B cell (primary cell): ENCODE data around the gene LBHD1. TPM values are rescaled to one million over a fixed set of nuclear protein-coding genes. Genes with fewer than 3 reads are reported as not detected.

Experiments
- ATAC-seq: fragments of 200-7000 bp; cut with Tn5 transposase; one replicate; pipeline ENCODE4 v1.10.0; 2021; ENCODE audit warnings: low read depth, mild to moderate bottlenecking, moderate number of reproducible peaks, moderate library complexity
- CTCF ChIA-PET: fragments of 350-600 bp; sonication (Branson Sonifier 250); formaldehyde crosslinking; loops from one replicate; lab custom pipeline; 2021; ENCODE audit warnings: antibody characterized with exemption, inconsistent platforms; lab: Charles Lee
- POLR2A ChIA-PET: fragments of 350-600 bp; sonication (Branson Sonifier 250); formaldehyde crosslinking; loops from one replicate; lab custom pipeline; 2021; ENCODE audit warnings: antibody characterized with exemption; lab: Charles Lee
- DNase-seq: peaks from one replicate; pipeline ENCODE4 v3.0.0; 2013
- H2AFZ ChIP-seq: 2 replicates; pipeline ENCODE4 v1.6.1; 2012; ENCODE audit warnings: mild to moderate bottlenecking, low read depth, low read length; ENCODE audit not compliant: insufficient read depth, poor library complexity, severe bottlenecking
- H3K27ac ChIP-seq, 2 donors: 1 replicate in 1 of 2; 2 replicates in 1 of 2; pipeline ENCODE4 v1.5.1; 2012 to 2013; ENCODE audit warnings: low read length in 2 of 2, mild to moderate bottlenecking in 2 of 2, moderate library complexity in 1 of 2
- H3K27me3 ChIP-seq, 4 experiments: fragments of 200-600 bp in 1 of 4; sonication (generic) in 1 of 4; replicated peaks in 1 of 4; 1 replicate in 2 of 4; 2 replicates in 2 of 4; pipeline versions ENCODE4 v1.6.1 to v1.7.0; 2013 to 2016; ENCODE audit warnings: low read length in 3 of 4, mild to moderate bottlenecking in 2 of 4, mixed read lengths in 1 of 4, moderate library complexity in 1 of 4; ENCODE audit not compliant: insufficient read depth in 4 of 4, control insufficient read depth in 3 of 4; ENCODE audit errors: control extremely low read depth in 1 of 4
- H3K36me3 ChIP-seq, 2 experiments: replicated peaks in 1 of 2; 1 replicate in 1 of 2; 2 replicates in 1 of 2; pipeline versions ENCODE4 v1.6.1 to v1.7.1; 2013; ENCODE audit warnings: low read length in 1 of 2; ENCODE audit not compliant: insufficient read depth in 2 of 2, control insufficient read depth in 1 of 2; ENCODE audit errors: control extremely low read depth in 1 of 2, extremely low read depth in 1 of 2
- H3K4me1 ChIP-seq, 2 donors: fragments of 200-600 bp in 1 of 2; sonication (generic) in 1 of 2; 1 replicate in 1 of 2; 2 replicates in 1 of 2; pipeline versions ENCODE4 v1.5.1 to v1.6.1; 2013 to 2017; ENCODE audit warnings: low read length in 2 of 2; ENCODE audit not compliant: control insufficient read depth in 2 of 2, insufficient read depth in 2 of 2
- H3K4me2 ChIP-seq: replicated peaks from 2 replicates; pipeline ENCODE3; 2012; ENCODE audit warnings: mild to moderate bottlenecking, low read depth, low read length; ENCODE audit not compliant: poor library complexity, severe bottlenecking
- H3K4me3 ChIP-seq, 5 experiments: fragments of 200-600 bp in 1 of 5; sonication (generic) in 1 of 5; 1 replicate in 3 of 5; 2 replicates in 2 of 5; pipeline versions ENCODE4 v1.5.1 to v1.7.0; 2011 to 2016; ENCODE audit warnings: low read length in 4 of 5, mild to moderate bottlenecking in 4 of 5, low read depth in 2 of 5, control low read depth in 1 of 5, moderate library complexity in 1 of 5; ENCODE audit not compliant: insufficient read depth in 1 of 5; ENCODE audit errors: control extremely low read depth in 1 of 5, extremely low read depth in 1 of 5
- H3K79me2 ChIP-seq: fragments of 200-600 bp; sonication (generic); one replicate; pipeline ENCODE4 v1.6.0; 2016; ENCODE audit warnings: low read length; ENCODE audit not compliant: control insufficient read depth, insufficient read depth
- H3K9ac ChIP-seq: fragments of 200-600 bp; sonication (generic); 2 replicates; pipeline ENCODE4 v1.6.1; 2017; ENCODE audit warnings: mild to moderate bottlenecking, low read length, moderate library complexity
- H3K9me3 ChIP-seq, 3 donors: one replicate each; pipeline versions ENCODE4 v1.6.1 to v1.7.1; 2013; ENCODE audit warnings: low read length in 2 of 3; ENCODE audit not compliant: control insufficient read depth in 2 of 3, insufficient read depth in 1 of 3; ENCODE audit errors: control extremely low read depth in 1 of 3
- H4K20me1 ChIP-seq: 2 replicates; pipeline ENCODE4 v1.6.0; 2012; ENCODE audit warnings: mild to moderate bottlenecking, low read length; ENCODE audit not compliant: insufficient read depth, control insufficient read depth, poor library complexity, severe bottlenecking
- H3K27ac Mint-ChIP-seq: one replicate; pipeline ENCODE4 v1.8.0; 2021; ENCODE audit warnings: mixed read lengths
- H3K27me3 Mint-ChIP-seq: one replicate; pipeline ENCODE4 v1.8.0; 2021; ENCODE audit warnings: mixed read lengths
- H3K4me1 Mint-ChIP-seq: one replicate; pipeline ENCODE4 v1.8.0; 2021; ENCODE audit warnings: mixed read lengths
- H3K4me3 Mint-ChIP-seq: one replicate; pipeline ENCODE4 v1.8.0; 2021; ENCODE audit warnings: mixed read lengths
- H3K9me3 Mint-ChIP-seq: one replicate; pipeline ENCODE4 v1.8.0; 2022; ENCODE audit warnings: mixed read lengths; ENCODE audit not compliant: insufficient read depth
- EZH2 ChIP-seq: IDR thresholded peaks from 2 replicates; pipeline ENCODE4 v1.6.1; 2012; ENCODE audit warnings: borderline replicate concordance, low read depth, mild to moderate bottlenecking, moderate library complexity, low read length; ENCODE audit not compliant: insufficient read depth, poor library complexity, severe bottlenecking
- WGBS: methylation state at CpG from one replicate; pipeline ENCODE4 v1.1.5; 2013; ENCODE audit warnings: missing lambda C conversion rate; ENCODE audit not compliant: insufficient coverage; 5-methylcytosine and 5-hydroxymethylcytosine counted together
- intact Hi-C: fragments of 100-400 bp; cut with micrococcal nuclease; formaldehyde crosslinking; loops from one replicate; pipeline ENCODE4 v1.10.0; 2022
- polyA plus RNA-seq: library from polyadenylated mRNA; depleted of rRNA; stranded (reverse); fragments of >200 nt; gene quantifications from 2 replicates; pipeline ENCODE4 v1.2.3, GENCODE V29; 2012
- total RNA-seq, 2 donors: library from RNA; stranded (reverse); fragments of 120-200 nt in 1 of 2; gene quantifications; 1 replicate in 1 of 2; 2 replicates in 1 of 2; pipeline versions ENCODE4 v1.2.3 to v1.2.4, GENCODE V29; 2013 to 2022
- TF ChIP-seq, protein P1 (sequence below): fragments of 200-600 bp; IDR thresholded peaks from one replicate; pipeline ENCODE4 v1.8.0; 2022; ENCODE audit warnings: antibody characterized with exemption, mild to moderate bottlenecking

LBHD1 gene
- total and polyA plus RNA-seq, 2 donors (not counting 1 experiment from before 2014, with no cell fraction given): 19.3 to 33.3 TPM

DNA sequence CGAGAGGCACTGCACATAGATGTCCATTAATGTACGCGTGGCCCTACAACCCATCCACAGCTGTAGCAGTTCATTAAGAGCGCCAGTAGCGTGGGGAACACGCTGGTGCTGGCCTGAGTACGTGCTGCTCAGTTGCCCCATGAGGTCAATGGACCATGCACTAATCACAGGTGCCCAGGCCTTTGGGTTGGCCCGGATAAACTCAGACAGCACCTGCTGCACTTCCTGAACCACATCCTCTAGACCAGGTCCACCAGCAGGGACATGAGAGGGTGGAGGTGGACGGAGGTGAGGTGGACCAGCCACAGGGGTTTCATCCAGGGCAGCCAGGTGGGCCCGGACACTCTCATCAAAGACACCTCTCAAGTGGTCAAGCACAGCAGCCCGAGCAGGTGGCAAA lies 22.6 kb downstream of the LBHD1 start:
- Histone ChIP-seq H3K79me2 (peaks cover 61% of the 10 kb centered on the region), H3K9me3 (no peaks in the 10 kb centered on the region), H3K36me3 (peaks cover 0 to 28% of the 10 kb centered on the region in 2 experiments), H3K4me3 (no peak overlapping the region), H3K9ac (no peak overlapping the region), H2AFZ (no peak overlapping the region), H3K4me1 (peaks cover 28 to 39% of the 10 kb centered on the region in 2 donors), H4K20me1 (peaks cover 9% of the 10 kb centered on the region), H3K4me2 (no peak overlapping the region), H3K27ac (no peak overlapping the region), H3K27me3 (no peaks in the 10 kb centered on the region)
- WGBS: 90% methylated on average over 11 of the region's 11 CpGs
- Mint-ChIP-seq H3K4me3 (no peak overlapping the region), H3K4me1 (peaks cover 39% of the 10 kb centered on the region), H3K27ac (no peak overlapping the region), H3K9me3 (no peaks in the 10 kb centered on the region), H3K27me3 (no peaks in the 10 kb centered on the region)
- intact Hi-C loops: no loop called here
- DNase-seq: no peak
- POLR2A ChIA-PET: interaction anchor here (0.6 kb wide), 1 partner anchor 562 kb away, joined by 5 read pairs; no protein-coding TSS in a partner anchor
- ATAC-seq: no peak
- TF ChIP-seq, protein P1, sequence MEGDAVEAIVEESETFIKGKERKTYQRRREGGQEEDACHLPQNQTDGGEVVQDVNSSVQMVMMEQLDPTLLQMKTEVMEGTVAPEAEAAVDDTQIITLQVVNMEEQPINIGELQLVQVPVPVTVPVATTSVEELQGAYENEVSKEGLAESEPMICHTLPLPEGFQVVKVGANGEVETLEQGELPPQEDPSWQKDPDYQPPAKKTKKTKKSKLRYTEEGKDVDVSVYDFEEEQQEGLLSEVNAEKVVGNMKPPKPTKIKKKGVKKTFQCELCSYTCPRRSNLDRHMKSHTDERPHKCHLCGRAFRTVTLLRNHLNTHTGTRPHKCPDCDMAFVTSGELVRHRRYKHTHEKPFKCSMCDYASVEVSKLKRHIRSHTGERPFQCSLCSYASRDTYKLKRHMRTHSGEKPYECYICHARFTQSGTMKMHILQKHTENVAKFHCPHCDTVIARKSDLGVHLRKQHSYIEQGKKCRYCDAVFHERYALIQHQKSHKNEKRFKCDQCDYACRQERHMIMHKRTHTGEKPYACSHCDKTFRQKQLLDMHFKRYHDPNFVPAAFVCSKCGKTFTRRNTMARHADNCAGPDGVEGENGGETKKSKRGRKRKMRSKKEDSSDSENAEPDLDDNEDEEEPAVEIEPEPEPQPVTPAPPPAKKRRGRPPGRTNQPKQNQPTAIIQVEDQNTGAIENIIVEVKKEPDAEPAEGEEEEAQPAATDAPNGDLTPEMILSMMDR: no peak
- TF ChIP-seq EZH2: no peak
- CTCF ChIA-PET: interaction anchor here (1.0 to 2.0 kb wide), 3 partner anchors 15 to 48 kb away, joined by 3 to 8 read pairs (median 3); partner anchors contain the start of genes C11orf98, CSKMT and MTA2

DNA sequence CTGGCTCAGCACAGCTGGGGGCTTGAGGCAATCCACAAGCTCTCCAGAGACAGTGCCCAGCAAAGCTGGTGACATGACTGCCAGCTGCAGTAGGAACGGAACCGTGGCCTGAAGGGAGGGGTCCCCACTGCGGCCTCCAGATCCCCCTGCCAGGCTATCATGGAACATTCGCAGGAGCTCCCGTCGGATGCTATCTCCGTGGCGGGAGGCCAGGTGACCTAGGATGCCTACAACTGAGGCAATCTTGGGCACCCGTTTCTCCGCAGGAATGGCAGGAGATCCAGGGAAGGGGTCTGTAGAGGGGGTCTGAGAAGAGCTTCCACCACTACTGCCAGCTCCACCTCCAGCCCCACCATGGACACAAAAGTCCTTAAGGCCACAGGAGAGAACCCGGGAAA lies 23.1 kb downstream of the LBHD1 start:
- Histone ChIP-seq H2AFZ (no peak overlapping the region), H3K4me2 (no peak overlapping the region), H3K9me3 (no peaks in the 10 kb centered on the region), H3K4me1 (peaks cover 25 to 34% of the 10 kb centered on the region in 2 donors), H4K20me1 (peaks cover 9% of the 10 kb centered on the region), H3K79me2 (peaks cover 67% of the 10 kb centered on the region), H3K36me3 (peaks cover 0 to 32% of the 10 kb centered on the region in 2 experiments), H3K9ac (no peak overlapping the region), H3K4me3 (no peak overlapping the region), H3K27ac (no peak overlapping the region), H3K27me3 (no peaks in the 10 kb centered on the region)
- H3K9me3 Mint-ChIP-seq: no peaks in the 10 kb centered on the region
- intact Hi-C loops: no loop called here
- no peak for ATAC-seq
- peaks cover 37% of the 10 kb centered on the region for H3K4me1 Mint-ChIP-seq
- no peak for DNase-seq
- ChIA-PET CTCF (interaction anchor here (0.9 to 1.5 kb wide), 4 partner anchors 16 to 48 kb away, joined by 3 read pairs; partner anchors contain the start of genes C11orf98, CSKMT and MTA2), POLR2A (interaction anchor here (1.3 kb wide), 1 partner anchor 23 kb away, joined by 6 read pairs; the partner anchor contains the start of genes LBHD1 and UQCC3)
- no peak for TF ChIP-seq EZH2
- H3K4me3 Mint-ChIP-seq: no peak overlapping the region
- no peaks in the 10 kb centered on the region for H3K27me3 Mint-ChIP-seq
- H3K27ac Mint-ChIP-seq: peak overlapping the region; percentile 15
- WGBS: 100% methylated on average over 9 of the region's 11 CpGs
